Endodermal cell (in vitro differentiated cells): ENCODE data around the gene SYNDIG1L. TPM values are rescaled to one million over a fixed set of nuclear protein-coding genes. Genes with fewer than 3 reads are reported as not detected.

Experiments
- DNase-seq: peaks from one replicate; pipeline ENCODE4 v3.0.0-alpha.2; 2017
- H3K27ac ChIP-seq: 2 replicates; pipeline ENCODE4 v1.5.1; 2013; ENCODE audit warnings: mild to moderate bottlenecking, low read depth, low read length, moderate library complexity
- H3K27me3 ChIP-seq: 2 replicates; pipeline ENCODE4 v1.6.1; 2013; ENCODE audit warnings: mild to moderate bottlenecking, low read length, moderate library complexity; ENCODE audit not compliant: insufficient read depth, control insufficient read depth, poor library complexity, severe bottlenecking
- H3K36me3 ChIP-seq: 2 replicates; pipeline ENCODE4 v1.7.0; 2013; ENCODE audit warnings: mild to moderate bottlenecking, low read length, moderate library complexity; ENCODE audit not compliant: control insufficient read depth, insufficient read depth
- H3K4me1 ChIP-seq: one replicate; pipeline ENCODE4 v1.7.0; 2013; ENCODE audit warnings: low read length; ENCODE audit not compliant: control insufficient read depth, insufficient read depth
- H3K4me3 ChIP-seq: 2 replicates; pipeline ENCODE4 v1.5.1; 2013; ENCODE audit warnings: mild to moderate bottlenecking, low read length, moderate library complexity
- H3K9ac ChIP-seq: 2 replicates; pipeline ENCODE4 v1.6.1; 2013; ENCODE audit warnings: mild to moderate bottlenecking, low read length, moderate library complexity; ENCODE audit not compliant: poor library complexity, severe bottlenecking; ENCODE audit errors: extremely low read depth
- H3K9me3 ChIP-seq: 2 replicates; pipeline ENCODE4 v1.6.1; 2013; ENCODE audit warnings: mild to moderate bottlenecking, low read length, moderate library complexity; ENCODE audit not compliant: control insufficient read depth
- H3K27ac Mint-ChIP-seq: 2 replicates; pipeline ENCODE4 v1.8.0; 2020; ENCODE audit warnings: mixed read lengths
- H3K27me3 Mint-ChIP-seq: 2 replicates; pipeline ENCODE4 v1.8.0; 2021; ENCODE audit warnings: mild to moderate bottlenecking, mixed read lengths; ENCODE audit not compliant: insufficient read depth
- H3K36me3 Mint-ChIP-seq: 2 replicates; pipeline ENCODE4 v1.8.0; 2020; ENCODE audit warnings: low read depth, mixed read lengths
- H3K4me1 Mint-ChIP-seq: 2 replicates; pipeline ENCODE4 v1.8.0; 2020; ENCODE audit warnings: mixed read lengths
- H3K4me3 Mint-ChIP-seq: 2 replicates; pipeline ENCODE4 v1.8.0; 2020; ENCODE audit warnings: mild to moderate bottlenecking, moderate library complexity, mixed read lengths
- H3K9me3 Mint-ChIP-seq: 2 replicates; pipeline ENCODE4 v1.8.0; 2020; ENCODE audit warnings: mild to moderate bottlenecking, mixed read lengths
- WGBS, 2 experiments: methylation state at CpG; one replicate each; pipeline versions ENCODE4 v1.1.5 to v1.1.7; 2013; ENCODE audit warnings: missing lambda C conversion rate in 2 of 2, mixed read lengths in 1 of 2; ENCODE audit not compliant: insufficient coverage in 1 of 2, insufficient read length in 1 of 2; 5-methylcytosine and 5-hydroxymethylcytosine counted together
- total RNA-seq, 2 donors: library from RNA; stranded (reverse); fragmentation: NEBNext Ultra II Directional in 1 of 2; extraction: Animal tissue kit (Norgen Biotek cat#: 25700) in 1 of 2; gene quantifications; 2 replicates in 1 of 2; 3 replicates in 1 of 2; pipeline ENCODE4 v1.2.1, GENCODE V29; 2021
- TF ChIP-seq, protein P1 (sequence below): fragments of 200-600 bp; sonication (generic); conservative IDR thresholded peaks from 2 replicates; pipeline ENCODE4 v1.5.0; 2021; ENCODE audit warnings: antibody characterized with exemption, mild to moderate bottlenecking

The SYNDIG1L gene
- total RNA-seq, 2 donors from 2014 or later, result 2.0 to 4.1 TPM

DNA sequence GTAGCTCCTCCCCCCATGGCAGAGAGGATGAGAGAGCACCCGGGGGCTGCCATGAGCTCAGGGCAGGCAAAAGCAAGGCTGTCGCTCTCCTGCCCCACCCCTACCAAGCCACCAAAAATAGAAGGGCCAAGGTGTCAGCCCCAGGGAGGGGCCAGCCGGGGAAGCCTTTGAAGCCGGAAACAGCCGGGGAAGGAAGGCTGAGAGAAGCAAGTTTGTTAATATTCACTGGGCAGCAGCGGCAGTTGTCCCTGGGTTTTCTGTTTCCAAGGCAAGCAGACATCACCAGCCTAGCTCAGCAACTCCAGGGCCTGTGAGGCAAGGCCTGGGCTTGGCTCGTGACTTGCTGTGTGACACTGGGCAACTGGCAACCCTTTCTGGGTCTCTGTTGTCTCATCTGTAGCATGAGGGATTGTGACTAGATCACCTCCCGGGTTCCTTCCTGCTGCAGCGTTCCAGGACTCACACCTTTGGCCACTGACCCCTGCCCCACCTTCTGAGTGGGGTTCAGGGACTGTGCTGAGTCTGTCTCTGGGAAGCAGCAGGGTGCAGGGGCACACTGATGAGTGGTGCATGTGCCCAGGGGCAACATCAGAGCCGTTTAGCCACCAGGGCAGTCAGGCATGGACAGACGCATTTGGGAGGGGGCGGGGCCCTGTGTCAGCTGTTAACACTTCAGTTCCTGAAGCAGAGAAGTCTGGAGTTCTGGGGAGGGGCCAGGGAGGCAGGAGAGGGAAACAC, 24.3 kb downstream of the SYNDIG1L start:
- Histone ChIP-seq H3K27ac (no peak overlapping the region), H3K4me1 (peaks cover 35% of the 10 kb centered on the region), H3K4me3 (peak overlapping the region; percentile 67), H3K9me3 (no peaks in the 10 kb centered on the region), H3K9ac (no peak overlapping the region), H3K27me3 (no peaks in the 10 kb centered on the region), H3K36me3 (no peaks in the 10 kb centered on the region)
- Mint-ChIP-seq H3K27me3 (no peaks in the 10 kb centered on the region), H3K4me3 (peak overlapping the region; percentile 25), H3K4me1 (peaks cover 57% of the 10 kb centered on the region), H3K9me3 (no peaks in the 10 kb centered on the region), H3K36me3 (no peaks in the 10 kb centered on the region), H3K27ac (peak overlapping the region; percentile 48)
- WGBS, 2 experiments, result 23 to 24% methylated on average over 7 to 12 of the region's 12 CpGs
- TF ChIP-seq, protein P1, sequence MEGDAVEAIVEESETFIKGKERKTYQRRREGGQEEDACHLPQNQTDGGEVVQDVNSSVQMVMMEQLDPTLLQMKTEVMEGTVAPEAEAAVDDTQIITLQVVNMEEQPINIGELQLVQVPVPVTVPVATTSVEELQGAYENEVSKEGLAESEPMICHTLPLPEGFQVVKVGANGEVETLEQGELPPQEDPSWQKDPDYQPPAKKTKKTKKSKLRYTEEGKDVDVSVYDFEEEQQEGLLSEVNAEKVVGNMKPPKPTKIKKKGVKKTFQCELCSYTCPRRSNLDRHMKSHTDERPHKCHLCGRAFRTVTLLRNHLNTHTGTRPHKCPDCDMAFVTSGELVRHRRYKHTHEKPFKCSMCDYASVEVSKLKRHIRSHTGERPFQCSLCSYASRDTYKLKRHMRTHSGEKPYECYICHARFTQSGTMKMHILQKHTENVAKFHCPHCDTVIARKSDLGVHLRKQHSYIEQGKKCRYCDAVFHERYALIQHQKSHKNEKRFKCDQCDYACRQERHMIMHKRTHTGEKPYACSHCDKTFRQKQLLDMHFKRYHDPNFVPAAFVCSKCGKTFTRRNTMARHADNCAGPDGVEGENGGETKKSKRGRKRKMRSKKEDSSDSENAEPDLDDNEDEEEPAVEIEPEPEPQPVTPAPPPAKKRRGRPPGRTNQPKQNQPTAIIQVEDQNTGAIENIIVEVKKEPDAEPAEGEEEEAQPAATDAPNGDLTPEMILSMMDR, result no peak
- peak; percentile 91 for DNase-seq

DNA sequence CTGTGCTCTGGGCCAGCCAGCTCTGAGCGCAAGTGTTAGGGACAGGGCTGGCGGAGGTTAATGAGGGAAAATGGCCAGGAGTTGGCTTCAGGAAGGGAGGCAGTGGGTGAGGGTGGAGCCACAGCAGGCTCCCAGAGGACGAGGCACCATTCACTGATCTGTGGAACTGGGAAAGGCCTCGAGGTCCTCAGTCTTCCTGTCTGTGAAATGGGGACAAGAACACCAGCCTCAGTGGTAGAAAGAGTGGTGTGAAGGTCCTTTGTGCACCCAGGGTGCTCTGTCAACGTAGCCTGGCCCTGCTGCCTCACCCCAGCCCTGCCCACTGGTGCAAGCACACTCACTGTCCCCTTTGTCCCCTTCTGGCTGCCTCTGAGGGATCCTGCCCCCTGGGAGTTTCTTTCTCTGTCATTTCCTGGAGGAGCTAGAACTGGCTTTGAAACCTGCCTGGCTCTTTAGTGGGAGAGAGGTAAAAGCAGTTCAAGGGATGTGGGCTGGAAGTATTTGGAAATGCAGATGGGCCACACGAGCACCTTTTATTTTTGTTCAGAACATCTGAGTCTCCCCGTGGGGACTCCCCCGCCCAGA, 25.0 kb downstream of the SYNDIG1L start:
- Histone ChIP-seq H3K27me3 (no peaks in the 10 kb centered on the region), H3K4me1 (peaks cover 30% of the 10 kb centered on the region), H3K36me3 (no peaks in the 10 kb centered on the region), H3K4me3 (no peak overlapping the region), H3K9me3 (no peaks in the 10 kb centered on the region), H3K9ac (no peak overlapping the region), H3K27ac (no peak overlapping the region)
- TF ChIP-seq, protein P1, result no peak
- Mint-ChIP-seq H3K36me3 (no peaks in the 10 kb centered on the region), H3K4me1 (peaks cover 57% of the 10 kb centered on the region), H3K9me3 (no peaks in the 10 kb centered on the region), H3K27ac (peak overlapping the region; percentile 48), H3K4me3 (peak overlapping the region; percentile 25), H3K27me3 (no peaks in the 10 kb centered on the region)
- DNase-seq, result peak; percentile 63
- WGBS, 2 experiments, result 57% methylated on average over 8 of the region's 8 CpGs; no CpG with 5 or more reads in 1 of the 2 experiments

DNA sequence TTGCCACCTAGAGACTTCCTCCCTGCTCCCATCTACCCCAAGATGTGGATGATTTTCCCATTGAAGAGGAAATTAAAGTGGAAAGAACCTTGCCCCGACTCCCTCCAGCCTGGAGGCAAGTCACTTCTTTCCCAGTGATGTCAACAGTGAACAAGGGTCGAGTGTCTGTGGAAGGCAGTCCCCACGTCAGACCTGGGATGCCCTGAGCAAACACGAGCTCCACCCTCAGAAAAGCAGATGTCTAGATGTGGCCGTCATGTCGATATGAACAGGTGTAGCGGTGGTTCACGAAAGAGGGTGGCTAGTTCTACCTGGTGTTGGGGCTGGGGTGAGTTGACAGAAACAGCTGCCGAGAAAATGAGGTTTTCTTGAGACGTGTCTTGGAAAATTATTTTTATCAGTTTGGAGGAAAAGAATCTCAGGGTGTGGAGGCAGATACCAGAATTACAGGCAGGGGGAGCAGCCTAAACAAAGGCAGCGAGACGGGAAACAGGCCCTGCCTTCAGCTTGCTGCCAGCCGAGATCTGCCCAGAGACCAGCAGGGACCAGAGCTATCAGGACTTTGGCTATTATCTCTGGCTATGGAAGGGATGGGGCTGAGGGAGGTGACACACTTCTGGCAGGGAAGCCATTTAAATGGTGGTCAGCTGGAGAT, 25.9 kb downstream of the SYNDIG1L start:
- Histone ChIP-seq H3K27me3 (no peaks in the 10 kb centered on the region), H3K27ac (no peak overlapping the region), H3K36me3 (no peaks in the 10 kb centered on the region), H3K9me3 (no peaks in the 10 kb centered on the region), H3K4me3 (no peak overlapping the region), H3K9ac (no peak overlapping the region), H3K4me1 (peaks cover 30% of the 10 kb centered on the region)
- Mint-ChIP-seq H3K27ac (no peak overlapping the region), H3K36me3 (no peaks in the 10 kb centered on the region), H3K4me1 (peaks cover 57% of the 10 kb centered on the region), H3K27me3 (no peaks in the 10 kb centered on the region), H3K4me3 (no peak overlapping the region), H3K9me3 (no peaks in the 10 kb centered on the region)
- TF ChIP-seq, protein P1, result peak; percentile 61
- WGBS, 2 experiments, result 63 to 71% methylated on average over 13 of the region's 13 CpGs
- DNase-seq, result peak; percentile 86
